ENCODE data around the gene SLC25A45.

DNA sequence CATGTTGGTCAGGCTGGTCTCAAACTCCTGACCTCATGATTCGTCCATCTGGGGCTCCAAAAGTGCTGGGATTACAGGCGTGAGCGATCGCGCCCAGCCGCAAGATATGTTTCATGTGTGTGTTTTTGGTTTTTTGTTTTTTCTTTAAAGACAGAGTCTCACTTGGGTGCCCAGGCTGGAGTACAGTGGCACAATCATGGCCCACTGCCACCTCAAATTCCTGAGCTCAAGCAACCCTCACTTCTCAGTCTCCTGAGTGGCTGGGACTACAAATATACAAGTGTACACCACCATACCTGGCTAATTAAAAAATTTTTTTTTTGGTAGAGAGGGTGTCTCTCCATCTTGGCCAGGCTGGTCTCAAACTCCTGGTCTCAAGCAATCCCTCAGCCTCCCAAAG is 19.5 kb downstream of the SLC25A45 start:
- TF ChIP-seq POLR2AphosphoS5 (IDR thresholded peaks at IDR 0.05; ENCODE audit: low read depth, low read length) (no peak), JUND (IDR thresholded peaks at IDR 0.05) (no peak), RAD21 (IDR thresholded peaks at IDR 0.05; ENCODE audit: low read length) (no peak), SMC3 (IDR thresholded peaks at IDR 0.05; ENCODE audit: low read depth, low read length) (no peak), YY1 (IDR thresholded peaks at IDR 0.05; ENCODE audit: low read depth) (no peak), CTCF (IDR thresholded peaks at IDR 0.05) (no peak), USF1 (IDR thresholded peaks at IDR 0.05; ENCODE audit: borderline replicate concordance, low read depth) (no peak), RFX5 (IDR thresholded peaks at IDR 0.05; ENCODE audit: low read length) (no peak), NFIC (IDR thresholded peaks at IDR 0.05; ENCODE audit: borderline replicate concordance) (no peak), TEAD4 (IDR thresholded peaks at IDR 0.05; ENCODE audit: borderline replicate concordance, insufficient read depth) (no peak), MXI1 (IDR thresholded peaks at IDR 0.05; ENCODE audit: low read depth, low read length) (no peak), SIN3A (IDR thresholded peaks at IDR 0.05; ENCODE audit: borderline replicate concordance, low read depth, low read length) (no peak), TAF1 (IDR thresholded peaks at IDR 0.05; ENCODE audit: borderline replicate concordance, low read depth, low read length) (no peak)
- TF ChIP-seq, protein P1, sequence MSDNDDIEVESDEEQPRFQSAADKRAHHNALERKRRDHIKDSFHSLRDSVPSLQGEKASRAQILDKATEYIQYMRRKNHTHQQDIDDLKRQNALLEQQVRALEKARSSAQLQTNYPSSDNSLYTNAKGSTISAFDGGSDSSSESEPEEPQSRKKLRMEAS (IDR thresholded peaks at IDR 0.05; ENCODE audit: low read depth): no peak

Data from SK-N-SH (cell line).